ENCODE data around the gene ZBTB18. TPM values are rescaled to one million over a fixed set of nuclear protein-coding genes. Genes with fewer than 3 reads are reported as not detected.
"Not testable (repeated sequence)": the region's sequence is repeated elsewhere in the genome, so short reads cannot be mapped to it uniquely, and the experiment has no call there.

The ZBTB18 gene
- total RNA-seq, 2 donors from 2014 or later: 14.2 to 40.8 TPM

- 96% methylated on average over 2 of the region's 2 CpGs for WGBS
- H3K27ac ChIP-seq: no peak overlapping the region
- TF ChIP-seq POLR2AphosphoS5 (IDR thresholded peaks at IDR 0.05) (no peak), POLR2A (IDR thresholded peaks at IDR 0.05) (no peak), CTCF (IDR thresholded peaks at IDR 0.05) (no peak)
- intact Hi-C loops (cut with DNase I): no loop called here
- no peaks in the 10 kb centered on the region for H3K27me3 ChIP-seq (replicated peaks; ENCODE audit: insufficient read depth)
- no peak for DNase-seq (ENCODE audit: low spot score)
- no peaks in the 10 kb centered on the region for H3K4me1 ChIP-seq (replicated peaks)
- no peaks in the 10 kb centered on the region for H3K36me3 ChIP-seq
- no peaks in the 10 kb centered on the region for H3K9me3 ChIP-seq
- no peak overlapping the region for H3K4me3 ChIP-seq
Measured at GRCh38 chr1:244013100-244013499, 38.0 kb upstream of the ZBTB18 start.

GRCh38 chr1:244014862-244015261 lies 36.2 kb upstream of the ZBTB18 start:
- H3K9me3 ChIP-seq; intact Hi-C loops (cut with DNase I); H3K27me3 ChIP-seq (replicated peaks; ENCODE audit: insufficient read depth); H3K36me3 ChIP-seq; H3K27ac ChIP-seq; H3K4me1 ChIP-seq (replicated peaks); DNase-seq (ENCODE audit: low spot score); H3K4me3 ChIP-seq: not testable (repeated sequence)
- 84% methylated on average over 3 of the region's 3 CpGs for WGBS

- no peak overlapping the region for H3K4me3 ChIP-seq
- H3K9me3 ChIP-seq: no peaks in the 10 kb centered on the region
- no peaks in the 10 kb centered on the region for H3K36me3 ChIP-seq
- WGBS: 38% methylated on average over 4 of the region's 4 CpGs
- DNase-seq (ENCODE audit: low spot score): no peak
- TF ChIP-seq POLR2AphosphoS5 (IDR thresholded peaks at IDR 0.05) (no peak), POLR2A (IDR thresholded peaks at IDR 0.05) (no peak), CTCF (IDR thresholded peaks at IDR 0.05) (no peak)
- H3K27ac ChIP-seq: no peak overlapping the region
- intact Hi-C loops (cut with DNase I): no loop called here
- H3K27me3 ChIP-seq (replicated peaks; ENCODE audit: insufficient read depth): no peaks in the 10 kb centered on the region
- no peaks in the 10 kb centered on the region for H3K4me1 ChIP-seq (replicated peaks)
Measured at GRCh38 chr1:244019982-244020485, 31.0 kb upstream of the ZBTB18 start.

GRCh38 chr1:244021427-244021826 lies 29.7 kb upstream of the ZBTB18 start:
- intact Hi-C loops (cut with DNase I): no loop called here
- Histone ChIP-seq H3K27me3 (replicated peaks; ENCODE audit: insufficient read depth) (no peaks in the 10 kb centered on the region), H3K4me1 (replicated peaks) (no peaks in the 10 kb centered on the region), H3K4me3 (no peak overlapping the region), H3K27ac (no peak overlapping the region), H3K36me3 (no peaks in the 10 kb centered on the region), H3K9me3 (no peaks in the 10 kb centered on the region)
- DNase-seq (ENCODE audit: low spot score): no peak
- no peak for TF ChIP-seq CTCF (IDR thresholded peaks at IDR 0.05)
- TF ChIP-seq POLR2AphosphoS5 (IDR thresholded peaks at IDR 0.05): no peak
- TF ChIP-seq POLR2A (IDR thresholded peaks at IDR 0.05): no peak
- 88% methylated on average over 1 of the region's 1 CpG for WGBS

- DNase-seq (ENCODE audit: low spot score): no peak
- Histone ChIP-seq H3K9me3 (no peaks in the 10 kb centered on the region), H3K27ac (no peak overlapping the region), H3K4me3 (no peak overlapping the region), H3K36me3 (no peaks in the 10 kb centered on the region), H3K4me1 (replicated peaks) (no peaks in the 10 kb centered on the region), H3K27me3 (replicated peaks; ENCODE audit: insufficient read depth) (no peaks in the 10 kb centered on the region)
- WGBS: 94% methylated on average over 2 of the region's 2 CpGs
- TF ChIP-seq POLR2AphosphoS5 (IDR thresholded peaks at IDR 0.05): no peak
- TF ChIP-seq POLR2A (IDR thresholded peaks at IDR 0.05): no peak
- no peak for TF ChIP-seq CTCF (IDR thresholded peaks at IDR 0.05)
- intact Hi-C loops (cut with DNase I): no loop called here
Measured at GRCh38 chr1:244022311-244022710, 28.8 kb upstream of the ZBTB18 start.
